ENCODE data around the gene CACNG7.

DNA sequence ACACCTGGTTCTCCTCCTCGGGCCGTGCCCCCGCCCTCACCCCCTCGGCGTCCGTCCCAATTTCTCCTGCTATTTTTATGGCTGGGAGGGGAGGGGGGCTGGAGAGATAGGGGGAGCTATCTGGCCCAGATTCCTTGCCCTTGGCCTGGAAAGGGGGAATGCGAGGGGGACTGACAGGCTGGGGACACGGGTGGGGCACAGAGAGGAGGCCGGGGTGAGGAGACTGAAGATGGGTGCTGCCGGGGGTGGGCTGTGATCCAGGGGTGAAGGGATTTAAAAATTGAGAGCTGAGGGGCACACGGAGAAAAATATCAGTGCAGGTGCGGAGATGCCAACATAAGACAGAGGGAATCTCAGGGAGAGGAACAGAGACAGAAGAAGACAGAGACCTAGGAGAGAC lies 24.8 kb upstream of the CACNG7 start:
- TF ChIP-seq, protein P1, sequence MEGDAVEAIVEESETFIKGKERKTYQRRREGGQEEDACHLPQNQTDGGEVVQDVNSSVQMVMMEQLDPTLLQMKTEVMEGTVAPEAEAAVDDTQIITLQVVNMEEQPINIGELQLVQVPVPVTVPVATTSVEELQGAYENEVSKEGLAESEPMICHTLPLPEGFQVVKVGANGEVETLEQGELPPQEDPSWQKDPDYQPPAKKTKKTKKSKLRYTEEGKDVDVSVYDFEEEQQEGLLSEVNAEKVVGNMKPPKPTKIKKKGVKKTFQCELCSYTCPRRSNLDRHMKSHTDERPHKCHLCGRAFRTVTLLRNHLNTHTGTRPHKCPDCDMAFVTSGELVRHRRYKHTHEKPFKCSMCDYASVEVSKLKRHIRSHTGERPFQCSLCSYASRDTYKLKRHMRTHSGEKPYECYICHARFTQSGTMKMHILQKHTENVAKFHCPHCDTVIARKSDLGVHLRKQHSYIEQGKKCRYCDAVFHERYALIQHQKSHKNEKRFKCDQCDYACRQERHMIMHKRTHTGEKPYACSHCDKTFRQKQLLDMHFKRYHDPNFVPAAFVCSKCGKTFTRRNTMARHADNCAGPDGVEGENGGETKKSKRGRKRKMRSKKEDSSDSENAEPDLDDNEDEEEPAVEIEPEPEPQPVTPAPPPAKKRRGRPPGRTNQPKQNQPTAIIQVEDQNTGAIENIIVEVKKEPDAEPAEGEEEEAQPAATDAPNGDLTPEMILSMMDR (IDR thresholded peaks at IDR 0.05): no peak
- no peak for TF ChIP-seq POLR2A (IDR thresholded peaks at IDR 0.05)

Data from right lobe of liver (tissue), 4 donors.